CD8-positive, alpha-beta memory T cell (primary cell): ENCODE results near the gene CLEC4C. TPM values are rescaled to one million over a fixed set of nuclear protein-coding genes. Genes with fewer than 3 reads are reported as not detected.
A peak's percentile ranks its signal among the peaks of the same experiment; 100 is the strongest.
"Not testable (repeated sequence)": the region's sequence is repeated elsewhere in the genome, so short reads cannot be mapped to it uniquely, and the experiment has no call there.

Source experiments
- CTCF ChIA-PET: fragments of 350-600 bp; sonication (Branson Sonifier 250); formaldehyde crosslinking; loops from one replicate; lab custom pipeline; 2021; ENCODE audit warnings: antibody characterized with exemption; lab: Charles Lee
- POLR2A ChIA-PET: fragments of 350-600 bp; sonication (Branson Sonifier 250); formaldehyde crosslinking; loops from one replicate; lab custom pipeline; 2021; ENCODE audit warnings: antibody characterized with exemption; lab: Charles Lee
- DNase-seq, 5 donors: peaks; one replicate each; pipeline versions ENCODE4 v3.0.0 to v3.0.0-alpha.2; 2020 to 2022; ENCODE audit warnings: mixed read lengths in 1 of 5
- H3K27ac ChIP-seq: one replicate; pipeline ENCODE4 v1.7.0; 2013; ENCODE audit warnings: low read depth, mild to moderate bottlenecking, low read length, moderate library complexity
- H3K27me3 ChIP-seq: 2 replicates; pipeline ENCODE4 v1.7.0; 2013; ENCODE audit warnings: low read length, mild to moderate bottlenecking; ENCODE audit not compliant: insufficient read depth, poor library complexity, severe bottlenecking
- H3K36me3 ChIP-seq: 2 replicates; pipeline ENCODE4 v1.7.0; 2013; ENCODE audit warnings: mild to moderate bottlenecking, low read length, moderate library complexity; ENCODE audit not compliant: insufficient read depth
- H3K4me1 ChIP-seq: 2 replicates; pipeline ENCODE4 v1.7.0; 2013; ENCODE audit warnings: mild to moderate bottlenecking, low read length, moderate library complexity; ENCODE audit not compliant: insufficient read depth
- H3K4me3 ChIP-seq: 2 replicates; pipeline ENCODE4 v1.7.0; 2013; ENCODE audit warnings: mild to moderate bottlenecking, low read length
- H3K9me3 ChIP-seq: 2 replicates; pipeline ENCODE4 v1.7.0; 2013; ENCODE audit warnings: mild to moderate bottlenecking, low read length
- H3K27ac Mint-ChIP-seq, 8 donors: one replicate each; pipeline ENCODE4 v1.8.0; 2020 to 2021; ENCODE audit warnings: mixed read lengths in 8 of 8, mild to moderate bottlenecking in 6 of 8, inconsistent platforms in 3 of 8, moderate library complexity in 3 of 8
- H3K27me3 Mint-ChIP-seq, 2 donors: one replicate each; pipeline ENCODE4 v1.8.0; 2020 to 2021; ENCODE audit warnings: mixed read lengths in 2 of 2, mild to moderate bottlenecking in 1 of 2, moderate library complexity in 1 of 2
- H3K36me3 Mint-ChIP-seq, 3 donors: one replicate each; pipeline ENCODE4 v1.8.0; 2020 to 2021; ENCODE audit warnings: mixed read lengths in 3 of 3, inconsistent platforms in 1 of 3, mild to moderate bottlenecking in 1 of 3
- H3K4me1 Mint-ChIP-seq, 3 donors: one replicate each; pipeline ENCODE4 v1.8.0; 2020 to 2021; ENCODE audit warnings: mixed read lengths in 3 of 3, inconsistent platforms in 1 of 3, mild to moderate bottlenecking in 1 of 3
- H3K4me3 Mint-ChIP-seq, 7 donors: one replicate each; pipeline ENCODE4 v1.8.0; 2020 to 2021; ENCODE audit warnings: mixed read lengths in 7 of 7, mild to moderate bottlenecking in 6 of 7, moderate library complexity in 4 of 7, inconsistent platforms in 2 of 7
- H3K9me3 Mint-ChIP-seq, 5 donors: one replicate each; pipeline ENCODE4 v1.8.0; 2020 to 2022; ENCODE audit warnings: mixed read lengths in 5 of 5, mild to moderate bottlenecking in 3 of 5, moderate library complexity in 2 of 5, inconsistent platforms in 1 of 5
- polyA plus RNA-seq: library from polyadenylated mRNA; unstranded; fragments of 300-500 nt; fragmentation: Illumina TruSeq; gene quantifications from one replicate; pipeline ENCODE4 v1.2.3, GENCODE V29; 2021
- total RNA-seq, 2 experiments: library from RNA; stranded (reverse); gene quantifications; one replicate each; pipeline ENCODE4 v1.2.3, GENCODE V29; 2021

The CLEC4C gene
- total and polyA plus RNA-seq, 3 experiments from 2014 or later, result not detected

DNA sequence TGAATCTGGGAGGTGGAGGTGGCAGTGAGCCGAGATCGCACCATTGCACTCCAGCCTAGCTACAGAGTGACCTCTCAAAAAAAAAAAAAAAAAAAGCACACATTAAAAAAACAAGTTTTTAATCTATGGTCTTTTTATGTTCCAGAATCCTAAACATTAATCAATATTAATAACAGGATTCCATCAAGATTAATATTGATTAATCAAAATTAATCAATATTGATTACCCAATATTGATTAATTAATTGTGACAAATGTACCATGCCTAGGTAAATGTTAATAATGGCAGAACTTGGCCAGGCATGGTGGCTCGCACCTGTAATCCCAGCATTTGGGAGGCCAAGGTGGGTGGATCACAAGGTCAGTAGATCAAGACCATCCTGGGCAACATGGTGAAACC is 34.1 kb upstream of the CLEC4C start:
- no peak for DNase-seq
- Mint-ChIP-seq H3K27ac (no peak overlapping the region), H3K4me3 (no peak overlapping the region), H3K9me3 (no peaks in the 10 kb centered on the region), H3K27me3 (peaks cover 5 to 9% of the 10 kb centered on the region in 2 donors), H3K36me3 (no peaks in the 10 kb centered on the region), H3K4me1 (no peaks in the 10 kb centered on the region)
- Histone ChIP-seq H3K36me3 (no peaks in the 10 kb centered on the region), H3K27ac (no peak overlapping the region), H3K9me3 (no peaks in the 10 kb centered on the region), H3K4me1 (no peaks in the 10 kb centered on the region), H3K4me3 (no peak overlapping the region), H3K27me3 (no peaks in the 10 kb centered on the region)
- ChIA-PET CTCF (no interaction called here), POLR2A (no interaction called here)

DNA sequence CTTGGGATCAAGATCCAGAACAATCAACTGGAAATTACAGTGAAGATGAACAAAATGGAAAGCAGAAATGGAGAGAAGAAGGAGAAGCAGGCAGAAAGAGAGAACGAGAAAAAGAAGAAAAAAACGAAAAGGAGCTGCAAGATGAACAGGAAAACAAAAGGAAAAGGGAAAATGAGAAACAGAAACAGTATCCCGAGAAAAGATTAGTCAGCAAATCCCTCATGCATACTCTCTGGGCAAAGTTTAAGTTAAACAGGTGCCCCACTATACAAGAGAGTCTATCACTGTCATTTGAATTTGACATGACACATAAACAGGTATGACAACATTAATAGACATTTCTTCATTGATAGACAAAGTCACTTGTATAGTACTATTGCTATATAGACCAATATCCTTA is 22.8 kb upstream of the CLEC4C start:
- no peaks in the 10 kb centered on the region for H3K36me3 ChIP-seq
- H3K27me3 Mint-ChIP-seq, result peaks cover 2 to 4% of the 10 kb centered on the region in 2 donors
- H3K4me3 ChIP-seq, result no peak overlapping the region
- H3K27ac Mint-ChIP-seq, result no peak overlapping the region
- H3K9me3 ChIP-seq, result no peaks in the 10 kb centered on the region
- H3K4me1 Mint-ChIP-seq, result no peaks in the 10 kb centered on the region
- ChIA-PET CTCF (no interaction called here), POLR2A (no interaction called here)
- no peaks in the 10 kb centered on the region for H3K27me3 ChIP-seq
- no peak for DNase-seq
- no peaks in the 10 kb centered on the region for H3K9me3 Mint-ChIP-seq
- no peaks in the 10 kb centered on the region for H3K36me3 Mint-ChIP-seq
- H3K4me1 ChIP-seq, result no peaks in the 10 kb centered on the region
- H3K27ac ChIP-seq, result no peak overlapping the region
- no peak overlapping the region for H3K4me3 Mint-ChIP-seq

DNA sequence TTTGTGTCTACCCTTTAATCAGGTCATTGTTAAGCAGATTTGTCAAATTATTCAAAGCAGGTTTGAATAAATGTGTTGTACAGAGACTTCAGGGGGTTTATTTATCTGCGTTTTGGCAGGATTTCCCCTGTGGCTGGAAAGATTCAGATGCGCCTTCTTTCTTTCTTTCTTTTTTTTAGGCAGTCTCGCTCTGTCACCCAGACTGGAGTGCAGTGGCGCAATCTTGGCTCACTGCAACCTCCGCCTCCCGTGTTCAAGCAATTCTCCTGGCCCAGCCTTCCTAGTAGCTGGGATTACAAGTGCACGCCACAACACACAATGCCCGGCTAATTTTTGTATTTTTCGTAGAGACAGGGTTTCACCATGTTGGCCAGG is 11.6 kb upstream of the CLEC4C start:
- Histone ChIP-seq H3K4me3 (no peak overlapping the region), H3K9me3 (no peaks in the 10 kb centered on the region), H3K27me3 (no peaks in the 10 kb centered on the region), H3K27ac (no peak overlapping the region), H3K36me3 (no peaks in the 10 kb centered on the region), H3K4me1 (no peaks in the 10 kb centered on the region)
- Mint-ChIP-seq H3K4me1 (peaks cover 0 to 11% (median 7%) of the 10 kb centered on the region in 3 donors), H3K27ac (no peak overlapping the region), H3K36me3 (no peaks in the 10 kb centered on the region), H3K27me3 (peaks cover 0 to 3% of the 10 kb centered on the region in 2 donors), H3K9me3 (no peaks in the 10 kb centered on the region), H3K4me3 (no peak overlapping the region)
- ChIA-PET CTCF (no interaction called here), POLR2A (no interaction called here)
- no peak for DNase-seq

DNA sequence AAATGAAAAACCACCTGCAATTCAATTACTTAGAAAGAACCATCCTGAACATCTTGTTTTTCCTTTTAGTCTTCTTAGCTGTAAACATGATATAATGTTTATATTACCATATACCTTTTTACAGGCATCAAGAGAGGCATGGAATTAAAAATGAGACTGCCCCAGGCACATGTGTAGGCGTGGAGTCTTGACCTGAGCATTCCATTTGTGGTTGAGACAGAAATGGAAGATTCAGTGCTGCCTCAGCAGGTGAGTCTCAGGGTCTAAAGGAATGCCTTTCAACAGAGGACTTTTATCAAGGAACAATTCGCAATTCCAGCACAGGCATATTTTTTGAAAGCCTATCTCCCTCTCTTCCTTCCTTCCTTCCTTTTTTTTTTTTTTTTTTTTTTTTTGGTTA is 9.8 kb upstream of the CLEC4C start:
- Mint-ChIP-seq H3K4me1 (peaks cover 3 to 20% (median 13%) of the 10 kb centered on the region in 3 donors), H3K9me3 (peaks cover 0 to 2% (median 0%) of the 10 kb centered on the region in 5 donors)

DNA sequence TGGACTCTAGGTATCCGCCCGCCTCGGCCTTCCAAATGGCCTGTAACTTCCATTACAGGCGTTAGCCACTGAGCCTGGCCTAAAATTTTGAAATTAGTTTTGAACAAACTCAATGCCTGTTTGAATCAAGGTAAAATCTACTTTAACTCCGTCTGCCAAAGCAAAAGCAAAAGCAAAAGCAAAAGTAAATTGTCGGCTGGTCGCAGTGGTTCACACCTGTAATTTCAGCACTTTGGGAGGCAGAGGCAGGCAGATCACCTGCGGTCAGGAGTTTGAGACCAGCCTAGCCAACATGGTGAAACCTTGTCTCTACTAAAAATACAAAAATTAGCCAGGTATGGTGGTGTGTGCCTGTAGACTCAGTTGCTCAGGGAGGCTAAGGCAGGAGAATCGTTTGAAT is 8.5 kb upstream of the CLEC4C start:
- H3K36me3 Mint-ChIP-seq, CTCF ChIA-PET: not testable (repeated sequence)
- peak overlapping the region; percentile 21 to 73 (median 63) for H3K4me3 Mint-ChIP-seq

More for the DNA sequence above, 9.8 kb upstream of the CLEC4C start:
- Histone ChIP-seq H3K4me3 (no peak overlapping the region), H3K27ac (no peak overlapping the region), H3K27me3 (no peaks in the 10 kb centered on the region), H3K9me3 (no peaks in the 10 kb centered on the region), H3K4me1 (no peaks in the 10 kb centered on the region), H3K36me3 (no peaks in the 10 kb centered on the region)
- no peaks in the 10 kb centered on the region for H3K36me3 Mint-ChIP-seq
- CTCF ChIA-PET, result no interaction called here
- DNase-seq, result no peak
- H3K27me3 Mint-ChIP-seq, result no peaks in the 10 kb centered on the region
- H3K27ac Mint-ChIP-seq, result no peak overlapping the region
- no peak overlapping the region for H3K4me3 Mint-ChIP-seq
- POLR2A ChIA-PET, result no interaction called here

DNA sequence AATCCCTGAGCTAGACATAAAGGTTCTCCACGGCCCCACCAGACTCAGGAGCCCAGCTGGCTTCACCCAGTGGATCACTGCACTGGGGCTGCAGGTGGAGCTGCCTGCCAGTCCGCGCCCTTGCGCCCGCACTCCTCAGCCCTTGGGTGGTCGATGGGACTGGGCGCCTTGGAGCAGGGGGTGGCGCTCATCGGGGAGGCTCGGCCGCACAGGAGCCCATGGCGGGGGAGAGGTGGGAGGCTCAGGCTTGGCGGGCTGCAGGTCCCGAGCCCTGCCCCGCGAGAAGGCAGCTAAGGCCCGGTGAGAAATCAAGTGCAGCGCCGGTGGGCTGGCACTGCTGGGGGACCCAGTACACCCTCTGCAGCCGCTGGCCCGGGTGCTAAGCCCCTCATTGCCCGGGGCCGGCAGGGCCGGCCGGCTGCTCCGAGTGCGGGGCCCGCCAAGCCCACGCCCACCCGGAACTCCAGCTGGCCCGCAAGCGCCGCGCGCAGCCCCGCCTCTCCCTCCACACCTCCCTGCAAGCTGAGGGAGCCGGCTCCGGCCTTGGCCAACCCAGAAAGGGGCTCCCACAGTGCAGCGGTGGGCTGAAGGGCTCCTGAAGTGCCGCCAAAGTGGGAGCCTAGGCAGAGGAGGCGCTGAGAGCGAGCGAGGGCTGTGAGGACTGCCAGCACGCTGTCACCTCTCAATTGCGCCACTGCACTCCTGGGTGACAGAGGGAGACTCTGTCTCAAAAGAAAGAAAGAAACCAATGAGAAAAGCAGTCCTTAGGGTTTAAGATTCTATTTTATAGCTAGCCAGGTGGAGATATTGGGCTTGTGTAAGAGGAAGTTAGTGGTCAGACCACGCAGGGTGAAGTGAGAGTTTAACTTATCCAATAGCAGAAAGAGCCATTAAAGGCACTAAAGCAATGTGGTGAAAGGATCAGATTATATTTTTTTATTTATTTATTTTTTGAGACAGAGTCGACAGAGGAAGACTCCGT is 5.1 kb upstream of the CLEC4C start:
- DNase-seq, H3K27me3 ChIP-seq, H3K4me3 ChIP-seq, H3K4me1 ChIP-seq, H3K36me3 ChIP-seq, POLR2A ChIA-PET, H3K9me3 ChIP-seq, H3K27me3 Mint-ChIP-seq, H3K27ac ChIP-seq, H3K36me3 Mint-ChIP-seq, H3K9me3 Mint-ChIP-seq, CTCF ChIA-PET: not testable (repeated sequence)
- H3K4me3 Mint-ChIP-seq, result peak overlapping the region in 4 of 7 donors; percentile 1 to 46 (median 18)
- peaks cover 5 to 32% (median 13%) of the 10 kb centered on the region in 3 donors for H3K4me1 Mint-ChIP-seq
- peak overlapping the region in 3 of 8 donors; percentile 1 to 91 (median 29) for H3K27ac Mint-ChIP-seq

More for the DNA sequence above, 8.5 kb upstream of the CLEC4C start:
- Mint-ChIP-seq H3K27ac (peak overlapping the region; percentile 55 to 95 (median 87)), H3K4me1 (peaks cover 5 to 32% (median 13%) of the 10 kb centered on the region in 3 donors)
- H3K27me3 ChIP-seq, H3K4me3 ChIP-seq, POLR2A ChIA-PET, H3K36me3 ChIP-seq, H3K27me3 Mint-ChIP-seq, H3K4me1 ChIP-seq, H3K9me3 Mint-ChIP-seq, H3K9me3 ChIP-seq, H3K27ac ChIP-seq: not testable (repeated sequence)
- DNase-seq, result peak in 4 of 5 donors; percentile 2 to 51 (median 22)

DNA sequence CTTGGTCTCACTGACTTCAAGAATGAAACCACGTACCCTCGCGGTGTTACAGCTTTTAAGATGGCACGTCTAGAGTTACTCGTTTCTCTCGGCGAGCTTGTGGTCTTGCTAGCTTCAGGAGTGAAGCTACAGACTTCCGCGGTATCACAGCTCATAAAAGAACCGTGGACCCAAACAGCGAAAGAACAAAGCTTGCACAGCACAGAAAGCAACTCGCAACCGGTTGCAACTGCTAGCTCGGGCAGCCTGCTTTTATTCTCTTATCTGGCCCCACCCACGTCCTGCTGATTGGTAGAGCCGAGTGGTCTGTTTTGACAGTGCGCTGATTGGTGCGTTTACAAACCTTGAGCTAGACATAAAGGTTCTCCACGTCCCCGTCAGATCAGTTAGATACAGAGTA is 4.2 kb upstream of the CLEC4C start:
- Mint-ChIP-seq H3K9me3 (peaks cover 0 to 2% (median 0%) of the 10 kb centered on the region in 5 donors), H3K27me3 (peaks cover 5% of the 10 kb centered on the region in 2 donors), H3K27ac (peak overlapping the region in 7 of 8 donors; percentile 17 to 77 (median 65)), H3K4me1 (peaks cover 5 to 32% (median 13%) of the 10 kb centered on the region in 3 donors), H3K36me3 (no peaks in the 10 kb centered on the region), H3K4me3 (peak overlapping the region; percentile 50 to 91 (median 70))
- Histone ChIP-seq H3K4me3 (no peak overlapping the region), H3K27ac (no peak overlapping the region), H3K9me3 (no peaks in the 10 kb centered on the region), H3K27me3 (no peaks in the 10 kb centered on the region), H3K36me3 (no peaks in the 10 kb centered on the region), H3K4me1 (no peaks in the 10 kb centered on the region)
- ChIA-PET POLR2A (no interaction called here), CTCF (no interaction called here)
- DNase-seq, result no peak

DNA sequence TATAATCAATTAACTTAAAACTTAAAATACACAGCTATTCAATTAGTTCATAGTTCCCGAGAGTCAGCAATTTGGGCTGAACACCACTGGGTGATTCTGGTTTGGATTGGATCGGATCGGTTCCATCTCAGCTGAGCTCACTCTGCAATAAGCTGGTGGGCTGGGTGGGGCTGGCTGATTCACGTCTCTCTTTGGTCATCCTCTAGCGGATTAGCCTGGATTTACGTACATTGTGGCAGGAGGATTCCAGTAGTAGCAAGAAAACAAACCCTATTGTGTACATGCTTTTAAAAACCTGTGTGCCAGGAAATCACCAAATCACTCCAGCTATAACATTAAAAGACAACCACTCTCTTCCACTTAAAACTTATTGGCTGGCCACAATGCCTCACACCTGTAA is 3.2 kb upstream of the CLEC4C start:
- H3K27ac Mint-ChIP-seq, result no peak overlapping the region
- Histone ChIP-seq H3K4me3 (no peak overlapping the region), H3K9me3 (no peaks in the 10 kb centered on the region), H3K4me1 (no peaks in the 10 kb centered on the region), H3K27ac (no peak overlapping the region), H3K36me3 (no peaks in the 10 kb centered on the region), H3K27me3 (no peaks in the 10 kb centered on the region)
- CTCF ChIA-PET, result no interaction called here
- peaks cover 5 to 25% (median 6%) of the 10 kb centered on the region in 3 donors for H3K4me1 Mint-ChIP-seq
- H3K4me3 Mint-ChIP-seq, result no peak overlapping the region
- no peak for DNase-seq
- H3K36me3 Mint-ChIP-seq, result no peaks in the 10 kb centered on the region
- peaks cover 5% of the 10 kb centered on the region in 2 donors for H3K27me3 Mint-ChIP-seq
- POLR2A ChIA-PET, result no interaction called here
- peaks cover 0 to 2% (median 0%) of the 10 kb centered on the region in 5 donors for H3K9me3 Mint-ChIP-seq
